Raji (cell line): ENCODE results near the gene PRSS50.

Source experiments
- POLR2A ChIP-seq: IDR thresholded peaks from 2 replicates; pipeline ENCODE4 v1.6.1; 2011; ENCODE audit warnings: low read depth, low read length, control low read depth; ENCODE audit not compliant: insufficient read depth

The PRSS50 gene

GRCh38 chr3:46702246-46703012 lies 15.2 kb downstream of the PRSS50 start:
- TF ChIP-seq POLR2A, result no peak

GRCh38 chr3:46701181-46701939 lies 16.3 kb downstream of the PRSS50 start, which contains the start of gene TMIE:
Gene TMIE, plus strand, starts transcription at chr3:46701392. Its CDS starts 96 bp downstream, at chr3:46701488.
- TF ChIP-seq POLR2A, result no peak

GRCh38 chr3:46700772-46701171 lies 16.9 kb downstream of the PRSS50 start:
- no peak for TF ChIP-seq POLR2A

GRCh38 chr3:46699676-46700523 lies 17.8 kb downstream of the PRSS50 start:
- TF ChIP-seq POLR2A, result no peak

- TF ChIP-seq POLR2A, result no peak
Observed at GRCh38 chr3:46695962-46696894, 21.4 kb downstream of the PRSS50 start.

- TF ChIP-seq POLR2A, result no peak
Observed at GRCh38 chr3:46695177-46695961, 22.3 kb downstream of the PRSS50 start.

GRCh38 chr3:46694520-46694919 lies 23.1 kb downstream of the PRSS50 start:
- no peak for TF ChIP-seq POLR2A

GRCh38 chr3:46693892-46694226 lies 23.8 kb downstream of the PRSS50 start:
- no peak for TF ChIP-seq POLR2A

GRCh38 chr3:46693038-46693891 lies 24.4 kb downstream of the PRSS50 start, which contains the start of gene ALS2CL:
Gene ALS2CL, minus strand, starts transcription at chr3:46693679. Its CDS starts 4,239 bp downstream, at chr3:46689440.
- no peak for TF ChIP-seq POLR2A

GRCh38 chr3:46692566-46692990 lies 25.1 kb downstream of the PRSS50 start:
- TF ChIP-seq POLR2A, result no peak

- TF ChIP-seq POLR2A, result no peak
Observed at GRCh38 chr3:46690798-46691197, 26.9 kb downstream of the PRSS50 start.

- TF ChIP-seq POLR2A, result no peak
Observed at GRCh38 chr3:46685446-46685845, 32.2 kb downstream of the PRSS50 start.

GRCh38 chr3:46684891-46685290 lies 32.8 kb downstream of the PRSS50 start:
- TF ChIP-seq POLR2A, result no peak
